HL-60 (cell line): ENCODE measurements around the gene SNX30.

Source experiments
- DNase-seq, 2 experiments: peaks; one replicate each; pipeline ENCODE4 v3.0.0-alpha.2; 2010 to 2020; ENCODE audit warnings: low read depth in 1 of 2, low spot score in 1 of 2
- H3K27ac ChIP-seq: fragments of 250-450 bp; sonication (Bioruptor Pico); replicated peaks from 2 replicates; pipeline ENCODE4 v1.5.1; 2020; ENCODE audit warnings: mild to moderate bottlenecking, moderate library complexity
- H3K27me3 ChIP-seq: fragments of 250-450 bp; sonication (Bioruptor Pico); 2 replicates; pipeline ENCODE4 v1.5.1; 2021; ENCODE audit warnings: mild to moderate bottlenecking, moderate library complexity; ENCODE audit not compliant: insufficient read depth, poor library complexity, severe bottlenecking
- H3K4me3 ChIP-seq: replicated peaks from 2 replicates; pipeline ENCODE4 v1.5.1; 2011; ENCODE audit warnings: mild to moderate bottlenecking, control low read depth, low read length; ENCODE audit not compliant: insufficient read depth
- GABPA ChIP-seq: IDR thresholded peaks from 2 replicates; pipeline ENCODE4 v1.6.1; 2012; ENCODE audit warnings: low read depth
- POLR2AphosphoS5 ChIP-seq: IDR thresholded peaks from 2 replicates; pipeline ENCODE4 v1.6.1; 2012; ENCODE audit warnings: low read depth
- SPI1 ChIP-seq: IDR thresholded peaks from 2 replicates; pipeline ENCODE4 v1.6.1; 2012; ENCODE audit warnings: low read depth, mild to moderate bottlenecking, borderline replicate concordance
- TF ChIP-seq, protein P1 (sequence below): IDR thresholded peaks from 2 replicates; pipeline ENCODE4 v1.6.1; 2012; ENCODE audit warnings: low read depth; ENCODE audit not compliant: insufficient replicate concordance
- TF ChIP-seq, protein P2 (sequence below): IDR thresholded peaks from one replicate; pipeline ENCODE4 v1.5.1; 2011; ENCODE audit warnings: low read length, control low read depth, inconsistent platforms; ENCODE audit not compliant: insufficient read depth

SNX30 gene

GRCh38 chr9:112842555-112842954 is 92.0 kb downstream of the SNX30 start:
- Histone ChIP-seq H3K27me3 (no peaks in the 10 kb centered on the region), H3K4me3 (no peak overlapping the region), H3K27ac (no peak overlapping the region)
- TF ChIP-seq SPI1 (no peak), GABPA (no peak), POLR2AphosphoS5 (no peak)
- TF ChIP-seq, protein P1, sequence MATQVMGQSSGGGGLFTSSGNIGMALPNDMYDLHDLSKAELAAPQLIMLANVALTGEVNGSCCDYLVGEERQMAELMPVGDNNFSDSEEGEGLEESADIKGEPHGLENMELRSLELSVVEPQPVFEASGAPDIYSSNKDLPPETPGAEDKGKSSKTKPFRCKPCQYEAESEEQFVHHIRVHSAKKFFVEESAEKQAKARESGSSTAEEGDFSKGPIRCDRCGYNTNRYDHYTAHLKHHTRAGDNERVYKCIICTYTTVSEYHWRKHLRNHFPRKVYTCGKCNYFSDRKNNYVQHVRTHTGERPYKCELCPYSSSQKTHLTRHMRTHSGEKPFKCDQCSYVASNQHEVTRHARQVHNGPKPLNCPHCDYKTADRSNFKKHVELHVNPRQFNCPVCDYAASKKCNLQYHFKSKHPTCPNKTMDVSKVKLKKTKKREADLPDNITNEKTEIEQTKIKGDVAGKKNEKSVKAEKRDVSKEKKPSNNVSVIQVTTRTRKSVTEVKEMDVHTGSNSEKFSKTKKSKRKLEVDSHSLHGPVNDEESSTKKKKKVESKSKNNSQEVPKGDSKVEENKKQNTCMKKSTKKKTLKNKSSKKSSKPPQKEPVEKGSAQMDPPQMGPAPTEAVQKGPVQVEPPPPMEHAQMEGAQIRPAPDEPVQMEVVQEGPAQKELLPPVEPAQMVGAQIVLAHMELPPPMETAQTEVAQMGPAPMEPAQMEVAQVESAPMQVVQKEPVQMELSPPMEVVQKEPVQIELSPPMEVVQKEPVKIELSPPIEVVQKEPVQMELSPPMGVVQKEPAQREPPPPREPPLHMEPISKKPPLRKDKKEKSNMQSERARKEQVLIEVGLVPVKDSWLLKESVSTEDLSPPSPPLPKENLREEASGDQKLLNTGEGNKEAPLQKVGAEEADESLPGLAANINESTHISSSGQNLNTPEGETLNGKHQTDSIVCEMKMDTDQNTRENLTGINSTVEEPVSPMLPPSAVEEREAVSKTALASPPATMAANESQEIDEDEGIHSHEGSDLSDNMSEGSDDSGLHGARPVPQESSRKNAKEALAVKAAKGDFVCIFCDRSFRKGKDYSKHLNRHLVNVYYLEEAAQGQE, result no peak
- TF ChIP-seq, protein P2, sequence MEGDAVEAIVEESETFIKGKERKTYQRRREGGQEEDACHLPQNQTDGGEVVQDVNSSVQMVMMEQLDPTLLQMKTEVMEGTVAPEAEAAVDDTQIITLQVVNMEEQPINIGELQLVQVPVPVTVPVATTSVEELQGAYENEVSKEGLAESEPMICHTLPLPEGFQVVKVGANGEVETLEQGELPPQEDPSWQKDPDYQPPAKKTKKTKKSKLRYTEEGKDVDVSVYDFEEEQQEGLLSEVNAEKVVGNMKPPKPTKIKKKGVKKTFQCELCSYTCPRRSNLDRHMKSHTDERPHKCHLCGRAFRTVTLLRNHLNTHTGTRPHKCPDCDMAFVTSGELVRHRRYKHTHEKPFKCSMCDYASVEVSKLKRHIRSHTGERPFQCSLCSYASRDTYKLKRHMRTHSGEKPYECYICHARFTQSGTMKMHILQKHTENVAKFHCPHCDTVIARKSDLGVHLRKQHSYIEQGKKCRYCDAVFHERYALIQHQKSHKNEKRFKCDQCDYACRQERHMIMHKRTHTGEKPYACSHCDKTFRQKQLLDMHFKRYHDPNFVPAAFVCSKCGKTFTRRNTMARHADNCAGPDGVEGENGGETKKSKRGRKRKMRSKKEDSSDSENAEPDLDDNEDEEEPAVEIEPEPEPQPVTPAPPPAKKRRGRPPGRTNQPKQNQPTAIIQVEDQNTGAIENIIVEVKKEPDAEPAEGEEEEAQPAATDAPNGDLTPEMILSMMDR, result no peak
- DNase-seq, result no peak

DNA sequence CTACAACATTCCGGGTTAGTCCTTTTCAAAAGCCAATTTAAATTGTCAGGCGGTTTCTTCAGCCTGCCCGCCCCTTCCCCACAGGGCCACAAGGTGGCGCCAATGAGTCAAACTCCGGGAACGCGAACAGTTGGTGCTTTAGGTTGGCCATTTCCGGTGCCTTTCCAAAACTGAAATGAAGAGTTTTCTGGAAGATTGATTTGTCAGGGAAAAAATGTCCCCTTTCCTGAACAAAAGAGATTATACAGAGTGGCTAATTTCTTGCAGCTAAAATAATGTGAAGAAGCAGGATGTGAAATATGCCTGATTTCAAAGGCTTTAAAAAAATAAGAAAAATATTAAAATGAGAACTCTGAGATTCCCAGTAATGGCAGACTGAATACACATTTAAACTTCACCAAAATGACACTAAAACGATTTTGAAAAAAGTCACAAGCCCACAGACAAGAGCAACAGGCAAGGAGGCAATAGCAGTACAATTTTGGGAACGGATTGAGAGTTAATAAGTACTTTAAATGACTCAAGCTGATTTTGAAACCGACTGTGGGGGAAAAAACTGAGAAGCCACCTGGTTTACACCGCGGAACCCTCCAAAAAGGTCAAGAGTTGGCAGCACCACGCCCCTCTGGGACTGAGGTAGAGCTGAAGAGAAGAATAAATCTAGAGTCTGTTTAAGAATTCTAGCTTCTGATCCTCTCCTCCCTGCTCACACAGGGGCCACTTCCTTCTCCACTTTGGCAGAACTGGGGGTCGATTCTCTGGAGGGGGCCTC is 94.4 kb downstream of the SNX30 start:
- H3K27me3 ChIP-seq, result no peaks in the 10 kb centered on the region
- no peak overlapping the region for H3K4me3 ChIP-seq
- peak in 1 of 2 experiments; percentile 74 for DNase-seq
- peak overlapping the region; percentile 15; the same call in 1 of the 2 replicates for H3K27ac ChIP-seq
- TF ChIP-seq POLR2AphosphoS5, result no peak
- TF ChIP-seq, protein P2, result peak; percentile 78

DNA sequence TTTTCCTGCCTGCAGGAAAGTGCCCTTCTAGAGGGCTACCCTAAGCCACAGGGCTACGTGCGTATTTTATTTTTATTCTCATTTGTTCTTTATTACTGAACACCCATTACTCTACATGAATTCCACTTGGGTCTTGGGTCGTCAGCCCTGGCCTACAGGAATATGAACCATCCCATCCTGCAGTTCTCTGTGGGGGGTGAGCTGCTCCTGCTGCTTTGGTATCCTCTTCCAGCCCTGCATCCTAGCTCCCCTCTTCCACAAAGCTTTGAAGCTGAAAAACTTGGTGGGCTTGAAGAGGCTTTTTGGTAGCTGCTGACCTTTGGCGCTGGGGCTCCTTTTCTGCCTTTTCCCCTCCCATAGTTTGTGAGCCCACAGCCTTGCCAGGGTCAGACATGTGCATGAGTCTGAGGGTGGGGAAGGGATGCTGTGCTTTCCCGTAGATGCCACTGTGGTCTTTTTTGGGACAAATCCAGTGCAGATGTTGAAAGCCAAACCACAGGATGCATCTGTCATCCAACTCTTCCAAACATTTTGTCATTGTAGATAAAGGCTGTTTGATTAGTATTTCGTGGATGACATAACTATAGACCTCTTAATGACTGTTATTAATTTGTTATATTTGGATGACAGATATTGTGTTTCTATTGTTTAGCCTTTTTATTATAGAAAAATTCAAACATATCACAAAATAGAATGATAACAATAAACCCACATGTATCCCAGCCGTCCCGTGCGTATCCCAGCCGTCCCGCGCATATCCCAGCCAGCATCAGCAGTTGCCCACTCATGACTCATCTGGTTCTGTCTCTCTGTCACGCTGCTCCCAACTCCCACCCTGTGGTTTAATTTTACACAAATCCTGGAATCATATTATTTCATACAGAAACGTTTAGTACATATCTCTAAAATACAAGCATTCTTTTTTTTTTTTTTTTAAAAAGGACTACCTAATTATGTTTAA is 96.2 kb downstream of the SNX30 start:
- Histone ChIP-seq H3K27me3 (no peaks in the 10 kb centered on the region), H3K4me3 (no peak overlapping the region), H3K27ac (no peak overlapping the region)
- TF ChIP-seq, protein P2, result no peak
- no peak for DNase-seq

- Histone ChIP-seq H3K4me3 (no peak overlapping the region), H3K27me3 (no peaks in the 10 kb centered on the region), H3K27ac (peak overlapping the region; percentile 53)
- TF ChIP-seq, protein P2, result no peak
- TF ChIP-seq SPI1 (peak; percentile 31; the same call in 1 of the 2 replicates), POLR2AphosphoS5 (0 out of 2 replicates have a peak, but pooled peaks have one; percentile 39), GABPA (no peak)
- TF ChIP-seq, protein P1, result no peak
- peak; percentile 57 to 72 for DNase-seq
Observed at GRCh38 chr9:112848316-112849151, 98.0 kb downstream of the SNX30 start.
